HG02642 (cell line): Measurements from ENCODE around the gene MORC2.

Source experiments
- ATAC-seq: cut with Tn5 transposase; IDR thresholded peaks from one replicate; pipeline ENCODE4 v1.9.1; 2021; ENCODE audit warnings: mild to moderate bottlenecking; ENCODE audit not compliant: unreplicated experiment, poor library complexity

Gene MORC2

DNA sequence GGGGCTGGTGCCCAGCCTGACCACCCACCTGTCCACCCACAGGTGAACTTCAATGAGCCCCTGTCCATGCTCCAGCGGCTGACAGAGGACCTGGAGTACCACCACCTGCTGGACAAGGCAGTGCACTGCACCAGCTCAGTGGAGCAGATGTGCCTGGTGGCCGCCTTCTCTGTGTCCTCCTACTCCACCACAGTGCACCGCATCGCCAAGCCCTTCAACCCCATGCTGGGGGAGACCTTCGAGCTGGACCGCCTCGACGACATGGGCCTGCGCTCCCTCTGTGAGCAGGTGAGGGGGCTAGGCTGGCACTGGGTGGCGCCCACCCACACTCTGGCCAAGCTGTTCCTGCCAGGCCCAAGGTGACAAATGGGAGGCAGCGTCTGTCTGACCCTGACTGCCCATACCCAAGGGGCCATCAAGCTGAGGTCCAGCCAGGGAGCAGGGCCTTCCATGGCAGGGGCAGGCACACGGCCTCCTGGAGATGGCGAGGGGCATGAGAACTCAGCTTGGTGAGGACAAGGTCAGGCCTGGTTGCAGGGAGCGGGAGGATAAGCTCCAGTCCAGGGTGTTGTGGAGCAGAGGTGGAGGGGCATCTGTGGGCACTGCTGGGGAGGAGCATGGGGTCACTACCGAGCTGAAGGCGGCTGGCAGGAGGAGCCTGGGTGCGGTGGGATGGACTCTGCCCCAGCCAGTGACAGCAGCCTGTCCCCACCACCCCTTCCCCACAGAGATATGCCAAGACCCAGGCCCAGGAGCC, 77.7 kb downstream of the MORC2 start:
- no peak for ATAC-seq

DNA sequence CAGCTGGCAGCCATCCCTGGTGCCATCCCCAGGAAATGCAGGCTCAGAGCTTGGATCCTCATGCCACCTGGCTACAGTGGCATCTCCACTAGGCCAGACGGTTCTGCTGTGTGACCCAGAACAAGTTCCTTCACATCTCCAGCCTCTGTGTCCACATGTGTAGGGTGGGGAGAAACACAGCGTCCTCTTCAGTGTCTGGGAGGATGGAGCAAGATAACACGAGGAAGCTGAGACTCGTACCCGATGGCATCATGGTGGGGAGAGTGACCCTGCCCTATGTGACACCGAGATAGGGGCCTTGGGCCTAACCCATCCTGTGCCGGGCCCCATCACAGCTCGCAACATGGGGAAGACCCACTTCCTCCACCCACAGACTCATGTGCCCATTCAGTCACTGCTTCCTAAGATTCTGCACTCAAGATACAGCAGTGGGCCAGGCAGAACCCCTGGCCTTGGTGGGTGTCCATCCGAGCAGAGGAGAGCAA, 78.5 kb downstream of the MORC2 start:
- ATAC-seq, result no peak

DNA sequence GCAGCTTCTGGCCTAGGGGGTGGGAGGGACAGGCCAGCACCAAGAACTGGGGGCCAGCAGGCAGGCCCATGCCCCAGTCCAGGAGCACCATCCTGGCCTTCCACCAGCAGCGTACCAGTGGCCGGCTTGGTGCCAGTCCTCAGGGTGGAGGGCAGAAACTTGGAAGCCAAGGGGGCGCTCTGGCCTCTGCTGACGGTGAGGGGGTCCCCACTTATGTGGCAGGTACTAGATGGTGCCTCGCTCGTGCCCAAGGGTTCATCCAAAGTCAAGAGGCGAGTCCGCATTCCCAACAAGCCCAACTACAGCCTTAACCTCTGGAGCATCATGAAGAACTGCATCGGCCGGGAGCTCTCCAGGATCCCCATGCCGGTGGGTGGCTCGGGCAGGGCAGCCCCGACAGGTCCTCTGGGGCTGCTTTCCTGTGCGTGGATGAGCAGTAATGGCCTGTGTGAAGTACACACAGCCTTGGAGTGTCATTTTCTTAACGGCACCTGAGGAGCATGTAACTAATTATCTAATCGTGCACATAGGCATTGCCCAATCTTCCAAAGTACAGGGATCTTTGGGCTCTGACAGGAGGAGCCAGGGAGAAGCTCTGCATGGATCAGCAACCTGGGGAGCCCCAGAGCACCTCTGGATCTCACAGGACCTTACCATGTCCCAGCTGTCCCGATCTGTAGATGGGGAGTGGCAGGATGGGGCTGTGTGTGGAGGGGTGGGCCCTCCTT, 79.1 kb downstream of the MORC2 start:
- ATAC-seq, result no peak

DNA sequence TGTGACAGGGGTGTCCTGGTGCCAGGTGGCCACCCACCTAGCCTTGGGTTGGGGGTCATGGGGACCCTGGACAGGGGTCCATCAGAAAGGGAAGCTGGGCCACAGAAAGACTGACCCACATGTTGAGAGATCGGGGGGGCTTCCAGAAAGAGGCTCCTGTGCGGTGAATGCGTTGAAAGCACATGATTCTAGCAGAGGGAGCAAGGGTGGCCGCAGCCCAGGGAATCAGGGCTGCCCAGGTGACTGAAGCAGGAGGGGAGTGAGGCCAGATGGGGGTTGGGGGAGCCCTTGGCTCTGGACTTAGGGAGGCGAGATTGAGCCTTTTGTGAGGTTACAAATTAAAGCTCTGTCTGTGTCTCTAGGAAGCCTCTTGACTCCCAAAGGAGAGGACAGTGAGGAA, 80.7 kb downstream of the MORC2 start:
- no peak for ATAC-seq

DNA sequence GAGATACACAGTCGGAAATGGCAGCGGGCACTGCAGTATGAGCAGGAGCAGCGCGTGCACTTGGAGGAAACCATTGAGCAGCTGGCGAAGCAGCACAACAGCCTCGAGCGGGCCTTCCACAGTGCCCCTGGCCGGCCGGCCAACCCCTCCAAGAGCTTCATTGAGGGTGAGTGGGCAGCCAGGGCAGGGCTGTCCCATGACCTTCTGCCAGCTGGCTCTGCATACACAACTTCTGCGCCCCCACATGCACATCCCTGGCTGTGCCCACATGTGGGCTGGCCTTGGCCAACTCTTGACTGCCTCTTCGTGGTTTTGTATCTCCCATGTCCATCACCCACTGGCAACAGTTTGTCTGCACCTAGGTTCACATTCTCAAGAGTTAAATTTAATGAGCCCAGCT, 81.1 kb downstream of the MORC2 start:
- no peak for ATAC-seq

DNA sequence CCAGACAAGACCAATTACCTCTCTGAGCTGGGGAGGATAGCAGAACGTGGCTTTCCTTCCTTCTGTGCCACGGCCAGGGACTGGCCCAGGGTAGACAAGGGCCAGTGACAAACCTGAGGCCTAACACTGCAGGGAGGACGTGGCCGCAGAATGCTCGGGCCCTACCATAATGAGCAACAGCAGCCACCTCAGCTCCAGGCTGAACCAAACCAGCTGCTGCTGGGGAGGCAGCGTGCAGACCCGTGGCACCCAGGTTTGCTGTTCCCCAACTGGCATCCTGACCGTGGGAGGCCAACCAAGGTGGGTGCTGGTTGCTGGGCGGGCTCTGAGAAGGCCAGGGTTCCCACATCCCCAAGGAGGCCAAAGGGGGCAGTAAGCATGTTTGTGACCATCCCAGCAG, 83.0 kb downstream of the MORC2 start:
- no peak for ATAC-seq

DNA sequence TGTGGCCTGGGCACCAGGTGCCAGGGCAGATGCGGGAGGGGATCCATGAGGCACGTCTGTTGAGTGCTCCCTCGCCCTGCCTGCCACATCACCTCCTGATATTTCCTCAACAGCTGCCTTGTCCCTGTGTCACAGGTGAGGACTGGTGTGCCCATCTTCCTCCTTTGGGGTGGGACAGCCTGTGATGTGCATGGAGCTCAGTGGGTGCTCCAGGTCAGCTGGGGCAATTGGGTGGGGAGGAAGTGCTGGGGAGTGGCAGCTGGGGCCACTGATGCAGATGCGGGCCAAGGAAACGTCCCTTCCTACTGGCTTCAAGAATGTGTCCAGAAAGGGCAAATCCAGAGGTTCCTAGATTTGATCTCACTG, 83.6 kb downstream of the MORC2 start:
- no peak for ATAC-seq

DNA sequence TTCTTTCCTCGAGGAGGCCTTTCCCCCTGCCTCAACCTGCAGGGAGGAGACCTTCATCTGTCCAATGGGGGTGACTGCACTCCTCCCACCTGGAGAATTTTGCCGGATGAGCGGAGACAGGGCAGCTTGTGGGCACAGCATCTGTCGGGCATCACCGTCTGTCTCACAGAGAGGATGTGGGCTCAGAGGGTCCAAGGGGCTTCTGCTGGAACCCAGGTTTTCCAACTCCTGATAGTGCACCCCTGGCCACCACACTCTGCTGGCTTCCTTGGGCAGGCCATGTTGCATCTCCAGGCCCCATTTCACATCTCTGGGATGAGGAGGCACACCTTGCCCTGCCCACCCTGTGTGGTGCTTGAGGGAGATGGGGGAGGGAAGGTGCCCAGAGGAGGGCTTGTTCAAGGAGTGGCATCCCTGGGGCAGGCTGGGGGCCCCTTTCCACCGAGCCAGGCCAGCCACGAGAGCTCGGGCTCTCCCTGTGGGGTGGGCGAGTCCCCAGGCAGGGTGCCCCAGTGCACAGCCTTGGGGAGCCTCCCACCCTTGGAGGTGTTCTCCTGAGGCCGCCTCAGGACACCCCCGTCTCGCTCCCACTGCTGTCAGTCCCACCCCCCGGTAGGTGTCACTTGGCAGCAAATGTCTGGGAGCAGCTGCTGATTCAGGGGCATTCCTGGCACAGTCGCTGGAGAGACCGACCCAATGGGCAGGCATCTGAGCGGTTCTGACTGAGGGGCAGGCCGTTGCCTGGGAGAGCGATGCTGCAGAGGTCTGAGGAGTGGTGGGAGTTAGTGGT, 84.2 kb downstream of the MORC2 start:
- ATAC-seq, result no peak

DNA sequence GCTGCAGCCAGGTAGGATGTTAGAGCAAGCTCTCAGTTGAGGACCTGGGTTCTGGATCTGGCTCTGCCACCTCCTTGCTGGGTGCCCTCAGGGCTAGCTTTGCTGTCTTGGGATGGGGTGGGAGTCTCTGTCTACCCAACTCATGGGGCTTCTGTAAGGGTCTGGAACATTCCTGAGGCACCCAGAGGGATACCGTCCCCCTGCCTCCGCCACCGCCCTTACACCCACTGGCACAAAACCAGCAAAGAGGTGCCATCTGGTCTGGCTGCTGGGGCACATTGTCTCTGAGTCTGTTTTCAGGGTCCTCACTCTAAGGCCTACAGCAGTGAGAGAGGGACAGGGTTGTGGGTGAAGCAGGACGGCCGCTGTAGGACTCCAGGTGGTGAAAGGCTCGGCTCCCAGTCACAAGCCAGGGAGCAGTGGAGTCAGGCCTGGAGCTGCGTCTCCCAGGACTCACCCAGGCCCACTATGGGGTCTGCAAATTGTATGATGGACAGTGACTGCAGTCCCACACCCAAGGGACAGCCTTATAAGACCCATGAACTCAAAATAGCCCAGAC, 84.9 kb downstream of the MORC2 start:
- no peak for ATAC-seq

DNA sequence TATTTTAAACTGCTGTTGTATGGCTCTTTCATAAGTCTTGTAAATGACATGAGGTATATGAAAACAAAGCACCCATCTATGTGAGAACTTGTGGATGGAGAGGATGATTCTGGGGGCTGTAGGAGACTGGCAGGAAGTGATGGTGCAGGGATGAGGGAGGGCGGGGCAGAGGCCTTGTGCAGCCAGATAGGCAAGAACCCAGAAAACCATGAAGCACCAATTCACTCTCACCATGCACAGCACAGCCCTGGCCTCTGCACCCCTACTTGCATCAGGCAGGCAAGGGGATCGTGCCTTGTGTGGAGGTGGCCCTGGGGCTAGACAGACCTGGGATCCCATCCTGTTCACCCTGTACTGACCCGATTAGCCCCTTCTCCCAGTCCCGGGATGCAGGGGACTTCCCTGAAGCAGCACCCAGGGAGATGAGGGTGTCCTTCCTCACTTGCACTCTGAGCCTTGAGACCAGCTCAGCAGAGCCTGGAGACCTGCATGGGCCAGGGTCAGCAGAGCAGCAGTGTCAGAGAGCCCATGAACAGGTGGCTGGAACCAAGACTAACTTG, 85.5 kb downstream of the MORC2 start:
- no peak for ATAC-seq

DNA sequence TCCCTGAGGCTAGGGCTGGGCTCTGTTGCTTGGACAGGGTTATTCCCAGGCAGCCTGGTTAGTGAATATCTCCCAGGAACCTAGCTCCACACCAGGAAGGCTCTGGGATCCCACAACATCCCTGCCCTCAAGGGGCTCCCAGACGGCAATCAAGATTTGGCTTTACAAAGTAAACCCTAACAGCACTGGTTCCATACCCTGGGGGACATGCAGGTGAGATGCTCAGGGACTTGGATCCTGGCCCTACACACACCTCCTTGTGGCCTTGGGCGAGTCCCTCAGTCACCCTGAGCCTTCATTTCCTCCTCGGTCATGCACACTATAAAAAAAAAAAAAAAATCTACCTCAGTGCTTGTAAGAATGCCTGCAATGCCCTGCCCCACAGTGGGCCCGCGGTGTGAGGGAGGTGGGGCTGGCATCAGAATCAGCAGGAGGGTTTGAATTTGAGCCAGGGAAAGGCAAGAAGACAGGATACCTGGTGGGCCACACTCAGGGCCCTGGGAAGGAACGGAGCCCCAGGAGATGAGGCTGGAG, 86.3 kb downstream of the MORC2 start:
- ATAC-seq, result no peak

DNA sequence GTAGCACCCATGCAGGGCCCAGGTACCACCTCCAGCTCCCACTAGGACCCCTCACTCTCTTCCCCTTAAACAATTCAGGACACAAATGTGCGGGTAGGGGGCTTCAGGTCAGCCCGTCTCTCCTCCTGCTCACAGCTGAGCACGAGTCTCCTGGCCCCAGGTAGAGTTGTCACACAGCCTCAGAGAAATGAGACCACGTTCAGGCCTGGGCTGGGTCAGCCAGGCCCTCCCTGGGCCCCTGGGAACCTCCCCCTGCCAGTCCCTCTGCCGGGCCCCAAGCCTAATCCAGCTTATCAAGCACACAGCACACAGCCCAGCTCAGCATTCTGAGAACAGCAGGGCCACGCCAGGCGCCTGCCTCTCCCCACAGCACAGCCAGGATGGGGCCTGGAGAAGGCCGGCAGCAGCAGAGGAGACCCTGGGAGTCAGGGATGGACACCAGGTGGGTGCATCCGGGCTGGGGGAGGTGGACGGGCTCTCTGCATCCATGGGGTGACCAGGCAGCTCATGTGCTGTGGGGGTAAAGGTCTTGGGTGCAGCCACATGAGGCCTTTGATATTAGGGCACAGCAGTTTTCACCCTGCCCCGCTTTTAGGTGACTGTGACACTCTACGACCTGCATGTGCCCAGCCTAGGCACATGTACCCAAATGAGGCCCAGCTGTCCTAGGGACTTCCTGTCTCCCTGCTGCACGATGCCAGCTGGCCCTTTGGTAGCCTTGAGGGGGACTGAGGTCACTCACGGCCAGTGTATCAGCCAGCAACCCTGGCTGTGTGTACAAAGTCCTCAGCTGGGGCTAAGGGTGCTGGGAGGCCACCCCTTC, 87.0 kb downstream of the MORC2 start:
- no peak for ATAC-seq

DNA sequence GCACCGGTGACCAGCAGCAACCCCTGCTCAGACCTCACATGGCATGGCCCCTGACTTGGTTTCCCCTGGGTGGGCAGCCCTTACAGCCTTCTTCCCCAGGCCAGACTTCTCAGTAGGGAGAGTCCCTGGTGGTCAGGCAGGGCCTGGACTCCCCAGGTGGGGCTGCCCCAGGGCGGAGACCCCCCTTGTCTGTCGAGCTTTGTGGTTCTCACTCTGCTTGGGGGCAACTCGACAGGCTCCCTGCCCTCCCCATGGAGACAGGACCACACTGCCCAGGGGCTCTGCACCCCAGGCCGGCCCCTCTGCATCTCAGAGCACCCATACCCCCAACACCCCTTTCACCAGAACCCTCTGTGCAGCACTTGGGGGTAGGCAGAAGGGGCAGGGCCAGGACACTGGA, 87.7 kb downstream of the MORC2 start:
- ATAC-seq, result no peak

DNA sequence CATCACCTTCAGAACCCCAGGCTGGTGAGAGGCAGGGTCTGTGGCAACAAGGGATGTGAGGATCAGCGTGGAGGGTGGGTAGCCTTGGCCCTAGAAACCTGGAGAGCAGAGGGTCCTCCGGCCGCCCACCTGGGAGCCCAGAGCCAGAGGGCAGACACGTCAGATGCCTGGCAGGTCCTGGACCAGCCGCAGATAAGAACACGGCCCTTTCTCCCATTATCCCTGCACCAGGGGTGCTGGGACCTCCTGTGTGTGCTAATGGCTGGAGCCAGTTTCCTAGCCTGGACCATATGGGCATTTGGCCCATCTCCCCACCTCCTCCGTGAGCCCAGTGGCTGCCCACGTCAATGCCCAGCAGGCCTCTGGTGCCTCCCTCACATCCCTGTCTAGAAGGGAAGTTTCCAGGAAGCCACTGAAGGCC, 88.4 kb downstream of the MORC2 start:
- no peak for ATAC-seq

DNA sequence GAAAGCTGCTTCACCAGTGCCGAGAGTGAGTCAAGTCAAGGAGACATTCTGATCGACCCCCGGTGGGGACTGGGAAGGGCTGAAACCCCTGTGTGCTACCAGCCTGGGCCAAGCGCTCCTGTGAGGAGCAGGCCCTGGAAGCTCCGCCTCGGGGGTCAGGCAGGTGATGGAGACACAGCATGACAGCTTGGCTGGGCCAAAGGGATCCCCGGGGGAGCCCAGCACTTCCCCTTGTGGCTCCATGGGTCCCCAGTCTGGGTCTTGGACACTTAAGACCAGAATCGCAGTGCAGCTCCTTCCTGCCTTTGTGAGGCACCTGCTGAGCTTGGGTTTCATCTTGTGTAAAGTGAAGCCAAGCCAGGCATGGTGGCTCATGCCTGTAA, 89.2 kb downstream of the MORC2 start:
- no peak for ATAC-seq

DNA sequence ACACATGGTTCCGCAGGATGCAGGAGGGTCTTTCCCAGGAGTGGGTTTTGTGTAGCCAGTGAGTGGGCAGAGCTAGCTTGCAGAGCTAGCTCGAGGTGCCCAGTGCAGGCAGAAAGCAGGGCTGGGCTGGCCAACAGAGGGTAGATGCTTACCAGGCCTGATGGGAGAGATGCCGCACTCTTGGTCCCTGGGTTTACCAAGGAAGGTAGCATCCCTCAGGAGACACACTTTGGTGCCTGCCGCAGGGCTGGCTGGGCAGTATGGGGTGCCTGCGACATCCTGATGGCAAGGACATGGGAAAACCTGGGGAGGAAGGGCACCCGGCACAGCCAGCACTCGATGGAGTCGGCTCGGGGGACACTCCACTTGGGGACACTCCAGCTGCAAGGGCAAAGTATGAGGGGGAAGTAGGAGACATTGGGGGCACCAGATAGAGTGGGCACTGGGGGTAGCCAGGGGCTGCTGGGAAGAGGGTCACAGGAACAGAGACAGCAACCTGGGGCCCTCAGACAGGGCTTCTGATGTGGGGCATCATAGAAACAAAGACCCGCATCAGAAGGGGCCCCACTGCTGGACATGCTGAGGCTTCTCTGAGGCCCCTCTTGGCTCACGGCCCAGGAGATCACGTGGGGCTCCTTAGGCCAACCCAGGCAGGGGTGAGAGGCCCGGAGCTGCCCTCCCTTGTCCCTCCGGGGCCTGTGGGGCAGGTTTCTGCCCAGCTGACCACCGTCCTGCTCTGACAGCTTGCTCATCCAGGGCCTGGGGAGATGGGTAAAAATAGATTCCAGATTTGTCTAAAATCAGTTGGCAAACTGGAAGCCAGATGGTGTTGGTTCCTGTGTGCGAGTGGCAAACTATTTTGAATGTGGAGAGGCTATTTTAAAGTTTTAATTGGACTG, 89.8 kb downstream of the MORC2 start:
- no peak for ATAC-seq

DNA sequence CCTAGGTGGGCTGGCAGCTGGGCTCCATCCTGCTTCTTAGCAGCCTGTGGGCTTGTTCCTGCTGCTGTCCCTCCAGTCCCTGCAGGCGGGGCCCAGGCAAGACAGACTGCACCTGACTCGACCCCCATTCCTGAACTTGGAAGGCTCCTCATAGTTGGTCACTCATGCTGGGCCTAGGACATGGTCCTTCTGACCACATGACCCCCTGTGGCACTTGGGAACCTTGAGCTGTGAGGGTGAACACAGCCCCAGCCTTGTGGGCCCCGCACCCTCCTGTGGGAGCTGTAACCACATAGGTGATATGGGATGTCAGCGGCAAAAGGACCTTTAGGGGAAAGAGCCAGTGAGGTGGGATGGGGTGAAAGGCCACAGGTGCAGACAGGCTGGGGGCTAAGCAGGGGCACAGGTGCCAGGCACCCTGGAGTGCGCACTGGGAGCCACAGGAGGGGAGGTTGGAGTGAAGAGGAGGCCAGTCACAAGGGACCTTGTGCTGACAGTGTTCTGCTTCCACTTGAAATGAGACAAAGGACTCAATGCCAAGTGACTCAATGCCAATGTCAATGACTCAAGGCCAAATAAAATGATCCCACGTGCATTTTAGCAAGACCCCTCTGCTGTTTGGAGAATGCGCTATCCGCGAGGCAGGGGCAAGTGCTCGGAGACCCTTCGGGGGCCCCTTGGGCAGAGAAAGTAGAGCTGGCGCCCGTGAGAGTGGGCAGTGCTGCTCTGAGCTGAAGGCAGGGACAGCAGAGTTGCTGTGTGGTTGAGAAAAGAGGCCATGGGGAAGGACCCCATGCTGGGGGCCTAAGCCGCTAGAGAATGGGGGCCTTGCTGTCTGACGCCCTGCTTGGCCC, 90.7 kb downstream of the MORC2 start:
- ATAC-seq, result no peak
